SK-N-SH treated with all-trans-retinoic acid at 6 μM for 48 hours (cell line): ENCODE data around the gene PPM1B.

ENCODE experiments used
- ARNTL ChIP-seq: fragments of 450-650 bp; formaldehyde crosslinking; IDR thresholded peaks from 2 replicates; pipeline ENCODE4 v1.5.0; 2020; ENCODE audit warnings: low read depth, mild to moderate bottlenecking, moderate library complexity, borderline replicate concordance
- BACH2 ChIP-seq: fragments of 250-450 bp; sonication (Bioruptor Pico); IDR thresholded peaks from 2 replicates; pipeline ENCODE4 v1.9.0; 2021; ENCODE audit warnings: mild to moderate bottlenecking, borderline replicate concordance
- ISL1 ChIP-seq: fragments of 250-450 bp; sonication (Bioruptor Pico); IDR thresholded peaks from 2 replicates; pipeline ENCODE4 v2.1.2; 2022; ENCODE audit warnings: mild to moderate bottlenecking, moderate library complexity
- OSR1 ChIP-seq: fragments of 250-450 bp; sonication (Bioruptor Pico); IDR thresholded peaks from 2 replicates; pipeline ENCODE4 v1.8.0; 2022; ENCODE audit warnings: moderate library complexity, mild to moderate bottlenecking, inconsistent platforms
- PPARA ChIP-seq: fragments of 250-450 bp; sonication (Bioruptor Pico); IDR thresholded peaks from 2 replicates; pipeline ENCODE4 v1.5.0; 2020; ENCODE audit warnings: mild to moderate bottlenecking, borderline replicate concordance
- RARB ChIP-seq: fragments of 250-450 bp; sonication (Bioruptor Pico); IDR thresholded peaks from 2 replicates; pipeline ENCODE4 v1.8.0; 2021; ENCODE audit warnings: mild to moderate bottlenecking, moderate library complexity
- SNAI2 ChIP-seq: fragments of 250-450 bp; sonication (Bioruptor Pico); IDR thresholded peaks from 2 replicates; pipeline ENCODE4 v1.5.0; 2020; ENCODE audit warnings: mild to moderate bottlenecking, moderate library complexity
- ZC3H10 ChIP-seq: fragments of 250-450 bp; sonication (Bioruptor Pico); IDR thresholded peaks from 2 replicates; pipeline ENCODE4 v1.5.1; 2021; ENCODE audit warnings: mild to moderate bottlenecking, moderate library complexity
- ZNF565 ChIP-seq: fragments of 450-650 bp; formaldehyde crosslinking; conservative IDR thresholded peaks from 2 replicates; pipeline ENCODE4 v1.5.0; 2020; ENCODE audit warnings: low read depth, mild to moderate bottlenecking, moderate library complexity
- ZNF8 ChIP-seq: fragments of 450-650 bp; formaldehyde crosslinking; IDR thresholded peaks from 2 replicates; pipeline ENCODE4 v1.5.0; 2020; ENCODE audit warnings: mild to moderate bottlenecking, moderate library complexity
- TF ChIP-seq, protein P1 (sequence below): fragments of 250-450 bp; sonication (Bioruptor Pico); IDR thresholded peaks from 2 replicates; pipeline ENCODE4 v1.5.1; 2020; ENCODE audit warnings: low read depth, mild to moderate bottlenecking, moderate library complexity
- TF ChIP-seq, protein P2 (sequence below): fragments of 250-450 bp; sonication (Bioruptor Pico); IDR thresholded peaks from 2 replicates; pipeline ENCODE4 v1.8.0; 2020; ENCODE audit warnings: mild to moderate bottlenecking, moderate library complexity, borderline replicate concordance

DNA sequence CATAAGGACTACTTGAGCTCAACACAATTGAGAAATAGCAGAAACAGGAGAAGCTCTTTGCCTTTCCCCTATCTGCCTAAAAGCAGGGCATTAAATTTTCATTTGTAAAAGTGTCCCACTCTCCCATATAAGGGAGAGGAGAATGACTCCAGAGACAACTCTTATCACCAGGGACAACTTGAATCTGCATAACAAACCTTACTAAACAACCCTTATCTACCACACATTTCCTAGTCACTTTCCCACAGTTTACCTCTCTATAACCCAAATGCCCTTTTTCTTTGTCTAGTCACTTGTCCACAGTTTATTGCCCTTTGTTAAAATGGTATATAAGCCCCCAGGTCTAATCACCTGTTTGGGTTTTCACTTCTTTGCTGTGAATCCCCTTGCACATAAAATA, 37.5 kb upstream of the PPM1B start:
- TF ChIP-seq RARB (CRISPR knock-in tag) (no peak), ZNF565 (CRISPR knock-in tag) (no peak), PPARA (CRISPR knock-in tag) (no peak), OSR1 (no peak), ZNF8 (CRISPR knock-in tag) (no peak), ZC3H10 (CRISPR knock-in tag) (no peak), ARNTL (no peak), BACH2 (CRISPR knock-in tag) (no peak), ISL1 (CRISPR knock-in tag) (no peak), SNAI2 (CRISPR knock-in tag) (no peak)
- TF ChIP-seq, protein P1, sequence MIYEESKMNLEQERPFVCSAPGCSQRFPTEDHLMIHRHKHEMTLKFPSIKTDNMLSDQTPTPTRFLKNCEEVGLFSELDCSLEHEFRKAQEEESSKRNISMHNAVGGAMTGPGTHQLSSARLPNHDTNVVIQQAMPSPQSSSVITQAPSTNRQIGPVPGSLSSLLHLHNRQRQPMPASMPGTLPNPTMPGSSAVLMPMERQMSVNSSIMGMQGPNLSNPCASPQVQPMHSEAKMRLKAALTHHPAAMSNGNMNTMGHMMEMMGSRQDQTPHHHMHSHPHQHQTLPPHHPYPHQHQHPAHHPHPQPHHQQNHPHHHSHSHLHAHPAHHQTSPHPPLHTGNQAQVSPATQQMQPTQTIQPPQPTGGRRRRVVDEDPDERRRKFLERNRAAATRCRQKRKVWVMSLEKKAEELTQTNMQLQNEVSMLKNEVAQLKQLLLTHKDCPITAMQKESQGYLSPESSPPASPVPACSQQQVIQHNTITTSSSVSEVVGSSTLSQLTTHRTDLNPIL (CRISPR knock-in tag) = no peak
- TF ChIP-seq, protein P2, sequence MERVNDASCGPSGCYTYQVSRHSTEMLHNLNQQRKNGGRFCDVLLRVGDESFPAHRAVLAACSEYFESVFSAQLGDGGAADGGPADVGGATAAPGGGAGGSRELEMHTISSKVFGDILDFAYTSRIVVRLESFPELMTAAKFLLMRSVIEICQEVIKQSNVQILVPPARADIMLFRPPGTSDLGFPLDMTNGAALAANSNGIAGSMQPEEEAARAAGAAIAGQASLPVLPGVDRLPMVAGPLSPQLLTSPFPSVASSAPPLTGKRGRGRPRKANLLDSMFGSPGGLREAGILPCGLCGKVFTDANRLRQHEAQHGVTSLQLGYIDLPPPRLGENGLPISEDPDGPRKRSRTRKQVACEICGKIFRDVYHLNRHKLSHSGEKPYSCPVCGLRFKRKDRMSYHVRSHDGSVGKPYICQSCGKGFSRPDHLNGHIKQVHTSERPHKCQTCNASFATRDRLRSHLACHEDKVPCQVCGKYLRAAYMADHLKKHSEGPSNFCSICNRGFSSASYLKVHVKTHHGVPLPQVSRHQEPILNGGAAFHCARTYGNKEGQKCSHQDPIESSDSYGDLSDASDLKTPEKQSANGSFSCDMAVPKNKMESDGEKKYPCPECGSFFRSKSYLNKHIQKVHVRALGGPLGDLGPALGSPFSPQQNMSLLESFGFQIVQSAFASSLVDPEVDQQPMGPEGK (CRISPR knock-in tag) = no peak
